ENCODE data around the gene C1QTNF12. TPM values are rescaled to one million over a fixed set of nuclear protein-coding genes. Genes with fewer than 3 reads are reported as not detected.

The C1QTNF12 gene
- total RNA-seq, 1 experiment from 2014 or later, result 2.0 TPM

- intact Hi-C loops (cut with micrococcal nuclease; ENCODE audit: unreplicated experiment), result no loop called here
- no peak for TF ChIP-seq CTCF (IDR thresholded peaks at IDR 0.05; ENCODE audit: unreplicated experiment)
- no peak overlapping the region for H3K27ac Mint-ChIP-seq (ENCODE audit: unreplicated experiment)
- H3K4me1 Mint-ChIP-seq (ENCODE audit: low read depth, unreplicated experiment), result peaks cover 14% of the 10 kb centered on the region
- H3K27me3 Mint-ChIP-seq (ENCODE audit: unreplicated experiment), result no peaks in the 10 kb centered on the region
- DNase-seq, result no peak
- no peaks in the 10 kb centered on the region for H3K9me3 Mint-ChIP-seq (ENCODE audit: low read depth, unreplicated experiment)
- H3K36me3 Mint-ChIP-seq (ENCODE audit: insufficient read depth, unreplicated experiment), result peaks cover 45% of the 10 kb centered on the region
- BruUV-seq (replicated peaks), result no TSS peak
- CTCF ChIA-PET, result no interaction called here
- H3K4me3 Mint-ChIP-seq (ENCODE audit: low read depth, unreplicated experiment), result no peak overlapping the region
Measured at GRCh38 chr1:1268284-1268682, 21.8 kb upstream of the C1QTNF12 start.

GRCh38 chr1:1267488-1268283, 21.2 kb upstream of the C1QTNF12 start:
- Mint-ChIP-seq H3K27me3 (ENCODE audit: unreplicated experiment) (no peaks in the 10 kb centered on the region), H3K36me3 (ENCODE audit: insufficient read depth, unreplicated experiment) (peaks cover 39% of the 10 kb centered on the region), H3K4me1 (ENCODE audit: low read depth, unreplicated experiment) (peaks cover 14% of the 10 kb centered on the region), H3K4me3 (ENCODE audit: low read depth, unreplicated experiment) (no peak overlapping the region), H3K27ac (ENCODE audit: unreplicated experiment) (no peak overlapping the region), H3K9me3 (ENCODE audit: low read depth, unreplicated experiment) (no peaks in the 10 kb centered on the region)
- CTCF ChIA-PET, result no interaction called here
- TF ChIP-seq CTCF (IDR thresholded peaks at IDR 0.05; ENCODE audit: unreplicated experiment), result no peak
- intact Hi-C loops (cut with micrococcal nuclease; ENCODE audit: unreplicated experiment), result no loop called here
- no peak for DNase-seq
- no TSS peak for BruUV-seq (replicated peaks)

- DNase-seq, result no peak
- H3K27ac Mint-ChIP-seq (ENCODE audit: unreplicated experiment), result no peak overlapping the region
- no peaks in the 10 kb centered on the region for H3K27me3 Mint-ChIP-seq (ENCODE audit: unreplicated experiment)
- no peaks in the 10 kb centered on the region for H3K4me1 Mint-ChIP-seq (ENCODE audit: low read depth, unreplicated experiment)
- no peaks in the 10 kb centered on the region for H3K9me3 Mint-ChIP-seq (ENCODE audit: low read depth, unreplicated experiment)
- no peak for TF ChIP-seq CTCF (IDR thresholded peaks at IDR 0.05; ENCODE audit: unreplicated experiment)
- BruUV-seq (replicated peaks), result no TSS peak
- CTCF ChIA-PET, result no interaction called here
- intact Hi-C loops (cut with micrococcal nuclease; ENCODE audit: unreplicated experiment), result no loop called here
- H3K4me3 Mint-ChIP-seq (ENCODE audit: low read depth, unreplicated experiment), result no peak overlapping the region
- peaks cover 35% of the 10 kb centered on the region for H3K36me3 Mint-ChIP-seq (ENCODE audit: insufficient read depth, unreplicated experiment)
Measured at GRCh38 chr1:1264868-1265272, 18.3 kb upstream of the C1QTNF12 start.

DNA sequence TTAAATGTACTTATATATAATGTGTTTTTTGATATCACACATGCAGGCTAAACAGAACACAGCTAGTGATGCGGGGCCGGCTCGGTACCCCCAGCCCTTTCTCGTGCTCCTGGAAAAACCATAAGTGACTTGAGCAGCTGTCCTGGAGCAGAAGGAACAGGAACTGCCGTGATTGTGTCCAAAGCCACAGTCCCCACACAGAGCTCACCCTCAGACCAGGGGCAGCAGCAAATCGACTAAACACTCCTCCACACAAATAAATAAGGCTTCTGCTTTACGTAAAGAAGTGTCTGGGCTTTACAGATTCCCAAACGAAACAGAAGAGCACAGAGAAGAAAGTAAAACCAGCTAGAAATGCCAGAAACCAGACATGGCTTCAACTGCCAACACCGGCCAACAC, 17.5 kb upstream of the C1QTNF12 start:
- no peak overlapping the region for H3K27ac Mint-ChIP-seq (ENCODE audit: unreplicated experiment)
- no peaks in the 10 kb centered on the region for H3K27me3 Mint-ChIP-seq (ENCODE audit: unreplicated experiment)
- intact Hi-C loops (cut with micrococcal nuclease; ENCODE audit: unreplicated experiment), result no loop called here
- no peaks in the 10 kb centered on the region for H3K9me3 Mint-ChIP-seq (ENCODE audit: low read depth, unreplicated experiment)
- no peak for DNase-seq
- H3K4me1 Mint-ChIP-seq (ENCODE audit: low read depth, unreplicated experiment), result no peaks in the 10 kb centered on the region
- no peak overlapping the region for H3K4me3 Mint-ChIP-seq (ENCODE audit: low read depth, unreplicated experiment)
- no TSS peak for BruUV-seq (replicated peaks)
- H3K36me3 Mint-ChIP-seq (ENCODE audit: insufficient read depth, unreplicated experiment), result peaks cover 37% of the 10 kb centered on the region
- no peak for TF ChIP-seq CTCF (IDR thresholded peaks at IDR 0.05; ENCODE audit: unreplicated experiment)
- CTCF ChIA-PET, result no interaction called here

Data from Calu3 (cell line).